ENCODE measurements around the gene ZNF622. TPM values are rescaled to one million over a fixed set of nuclear protein-coding genes. Genes with fewer than 3 reads are reported as not detected.
A peak's percentile ranks its signal among the peaks of the same experiment; 100 is the strongest.

ZNF622 gene
- total RNA-seq, 1 donor from 2014 or later, result 25.8 TPM

- no peak for DNase-seq (ENCODE audit: low spot score)
- no peak for TF ChIP-seq CTCF (IDR thresholded peaks at IDR 0.05; ENCODE audit: unreplicated experiment)
- Mint-ChIP-seq H3K4me1 (ENCODE audit: unreplicated experiment) (peaks cover 22% of the 10 kb centered on the region), H3K27me3 (ENCODE audit: unreplicated experiment) (peaks cover 3% of the 10 kb centered on the region), H3K4me3 (ENCODE audit: unreplicated experiment) (no peak overlapping the region), H3K36me3 (ENCODE audit: low read depth, unreplicated experiment) (no peaks in the 10 kb centered on the region), H3K27ac (ENCODE audit: unreplicated experiment) (no peak overlapping the region), H3K9me3 (ENCODE audit: unreplicated experiment) (no peaks in the 10 kb centered on the region)
Observed at GRCh38 chr5:16471387-16471786, 5.8 kb upstream of the ZNF622 start.

- H3K4me3 Mint-ChIP-seq (ENCODE audit: unreplicated experiment), result peak overlapping the region; percentile 96
- no peaks in the 10 kb centered on the region for H3K9me3 Mint-ChIP-seq (ENCODE audit: unreplicated experiment)
- H3K36me3 Mint-ChIP-seq (ENCODE audit: low read depth, unreplicated experiment), result peaks cover 11% of the 10 kb centered on the region
- H3K4me1 Mint-ChIP-seq (ENCODE audit: unreplicated experiment), result peaks cover 46% of the 10 kb centered on the region
- TF ChIP-seq CTCF (IDR thresholded peaks at IDR 0.05; ENCODE audit: unreplicated experiment), result no peak
- peak overlapping the region; percentile 12 for H3K27ac Mint-ChIP-seq (ENCODE audit: unreplicated experiment)
- H3K27me3 Mint-ChIP-seq (ENCODE audit: unreplicated experiment), result peaks cover 11% of the 10 kb centered on the region
- no peak for DNase-seq (ENCODE audit: low spot score)
Observed at GRCh38 chr5:16467363-16468219, 2.0 kb upstream of the ZNF622 start.

GRCh38 chr5:16464664-16465543, 696 bp downstream of the ZNF622 start:
- peaks cover 57% of the 10 kb centered on the region for H3K4me1 Mint-ChIP-seq (ENCODE audit: unreplicated experiment)
- H3K36me3 Mint-ChIP-seq (ENCODE audit: low read depth, unreplicated experiment), result peaks cover 19% of the 10 kb centered on the region
- no peaks in the 10 kb centered on the region for H3K9me3 Mint-ChIP-seq (ENCODE audit: unreplicated experiment)
- DNase-seq (ENCODE audit: low spot score), result no peak
- peak overlapping the region; percentile 96 for H3K4me3 Mint-ChIP-seq (ENCODE audit: unreplicated experiment)
- H3K27me3 Mint-ChIP-seq (ENCODE audit: unreplicated experiment), result peaks cover 11% of the 10 kb centered on the region
- peak overlapping the region; percentile 86 for H3K27ac Mint-ChIP-seq (ENCODE audit: unreplicated experiment)
- TF ChIP-seq CTCF (IDR thresholded peaks at IDR 0.05; ENCODE audit: unreplicated experiment), result no peak

- H3K27ac Mint-ChIP-seq (ENCODE audit: unreplicated experiment), result no peak overlapping the region
- peaks cover 11% of the 10 kb centered on the region for H3K27me3 Mint-ChIP-seq (ENCODE audit: unreplicated experiment)
- peaks cover 19% of the 10 kb centered on the region for H3K36me3 Mint-ChIP-seq (ENCODE audit: low read depth, unreplicated experiment)
- no peaks in the 10 kb centered on the region for H3K9me3 Mint-ChIP-seq (ENCODE audit: unreplicated experiment)
- H3K4me1 Mint-ChIP-seq (ENCODE audit: unreplicated experiment), result peaks cover 57% of the 10 kb centered on the region
- no peak for TF ChIP-seq CTCF (IDR thresholded peaks at IDR 0.05; ENCODE audit: unreplicated experiment)
- no peak for DNase-seq (ENCODE audit: low spot score)
- H3K4me3 Mint-ChIP-seq (ENCODE audit: unreplicated experiment), result peak overlapping the region; percentile 96
Observed at GRCh38 chr5:16464231-16464630, 1.4 kb downstream of the ZNF622 start.
